ENCODE results near the gene ZNF625.
A peak's percentile ranks its signal among the peaks of the same experiment; 100 is the strongest.
"Not testable (repeated sequence)": the region's sequence is repeated elsewhere in the genome, so short reads cannot be mapped to it uniquely, and the experiment has no call there.

The ZNF625 gene

DNA sequence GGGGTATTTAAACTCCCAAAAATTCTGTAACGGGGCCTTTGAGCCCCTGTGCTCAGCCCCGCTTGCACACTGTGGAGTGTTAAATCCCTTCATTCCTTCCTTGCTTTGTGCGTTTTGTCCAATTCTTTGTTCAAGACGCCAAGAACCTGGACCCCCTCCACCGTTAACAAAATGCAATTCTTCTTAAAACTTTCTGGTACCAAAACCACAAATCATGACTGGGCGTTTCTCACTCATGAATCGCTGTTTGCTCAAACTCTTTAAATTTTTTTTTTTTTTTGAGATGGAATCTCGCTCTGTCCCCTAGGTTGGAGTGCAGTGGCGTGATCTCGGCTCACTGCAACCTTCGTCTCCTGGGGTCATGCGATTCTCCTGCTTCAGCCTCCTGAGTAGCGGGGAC is 17.3 kb downstream of the ZNF625 start:
- DNase-seq, result no peak

DNA sequence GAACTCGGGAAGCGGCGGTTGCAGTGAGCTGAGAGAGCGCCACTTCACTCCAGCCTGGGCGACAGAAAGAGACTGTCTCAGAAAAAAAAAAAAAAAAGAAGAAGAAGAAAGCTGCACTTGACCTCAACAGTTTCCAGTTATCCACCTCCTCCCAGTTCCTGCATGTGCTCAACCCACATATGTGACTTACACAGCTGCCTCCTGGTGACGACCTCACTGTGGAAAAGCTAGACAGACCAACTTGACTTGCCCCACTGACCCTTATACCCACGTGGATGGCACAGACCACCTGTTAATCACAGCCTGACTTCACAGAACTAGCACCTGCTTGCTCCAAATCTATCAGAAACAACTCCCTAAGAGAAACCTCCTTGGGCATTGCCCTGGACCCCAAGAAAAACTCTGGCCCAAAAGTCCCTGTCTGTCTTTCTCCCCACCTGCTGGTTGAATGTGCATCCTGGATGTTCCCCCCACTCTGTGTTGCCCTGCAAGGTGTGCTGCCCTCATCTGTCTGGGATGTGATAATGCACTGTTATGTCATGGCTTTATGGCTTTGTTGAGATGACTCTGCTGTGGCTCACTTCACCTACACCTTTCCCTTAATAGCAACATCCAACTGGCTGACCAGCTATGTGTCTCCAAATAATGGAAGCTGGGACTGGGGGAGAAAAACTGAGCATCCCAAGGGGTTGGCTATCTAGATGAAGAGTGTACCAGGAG is 19.2 kb downstream of the ZNF625 start:
- no peak for DNase-seq

DNA sequence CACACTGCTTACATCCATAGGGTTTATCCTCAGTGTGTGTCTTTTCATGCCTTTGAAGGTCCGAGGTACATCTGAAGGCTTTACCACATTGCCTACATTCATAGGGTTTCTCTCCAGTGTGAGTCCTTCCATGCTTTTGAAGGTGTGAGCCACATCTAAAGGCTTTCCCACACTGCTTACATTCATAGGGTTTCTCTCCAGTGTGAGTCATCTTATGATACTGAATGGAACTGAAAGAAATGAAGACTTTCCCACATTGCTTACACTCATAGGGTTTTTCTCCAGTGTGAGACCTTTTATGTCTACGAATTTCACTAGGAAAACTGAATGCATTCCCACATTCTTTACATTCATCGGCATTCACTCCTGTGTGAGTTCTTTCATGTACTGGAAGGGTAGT is 23.5 kb downstream of the ZNF625 start:
- no peak for DNase-seq

DNA sequence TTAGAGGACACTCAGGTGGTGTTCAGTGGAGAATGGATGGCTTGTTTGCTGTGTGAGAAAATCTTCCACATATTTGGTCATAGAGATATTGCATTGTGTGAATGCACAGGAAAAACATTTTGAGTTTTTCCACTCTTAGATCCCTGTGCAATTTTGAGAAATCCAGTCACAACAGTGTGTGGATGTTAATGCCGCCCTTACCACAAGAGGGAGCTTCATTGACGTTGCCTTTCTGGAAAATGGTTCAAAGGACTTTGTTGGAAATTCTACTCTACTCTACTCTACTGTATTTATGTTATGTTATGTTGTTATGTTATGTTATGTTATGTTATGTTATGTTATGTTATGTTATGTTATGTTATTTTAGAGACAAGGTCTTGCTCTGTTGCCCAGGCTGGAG is 29.8 kb downstream of the ZNF625 start:
- peak in 2 of 58 donors; percentile 0 for DNase-seq

DNA sequence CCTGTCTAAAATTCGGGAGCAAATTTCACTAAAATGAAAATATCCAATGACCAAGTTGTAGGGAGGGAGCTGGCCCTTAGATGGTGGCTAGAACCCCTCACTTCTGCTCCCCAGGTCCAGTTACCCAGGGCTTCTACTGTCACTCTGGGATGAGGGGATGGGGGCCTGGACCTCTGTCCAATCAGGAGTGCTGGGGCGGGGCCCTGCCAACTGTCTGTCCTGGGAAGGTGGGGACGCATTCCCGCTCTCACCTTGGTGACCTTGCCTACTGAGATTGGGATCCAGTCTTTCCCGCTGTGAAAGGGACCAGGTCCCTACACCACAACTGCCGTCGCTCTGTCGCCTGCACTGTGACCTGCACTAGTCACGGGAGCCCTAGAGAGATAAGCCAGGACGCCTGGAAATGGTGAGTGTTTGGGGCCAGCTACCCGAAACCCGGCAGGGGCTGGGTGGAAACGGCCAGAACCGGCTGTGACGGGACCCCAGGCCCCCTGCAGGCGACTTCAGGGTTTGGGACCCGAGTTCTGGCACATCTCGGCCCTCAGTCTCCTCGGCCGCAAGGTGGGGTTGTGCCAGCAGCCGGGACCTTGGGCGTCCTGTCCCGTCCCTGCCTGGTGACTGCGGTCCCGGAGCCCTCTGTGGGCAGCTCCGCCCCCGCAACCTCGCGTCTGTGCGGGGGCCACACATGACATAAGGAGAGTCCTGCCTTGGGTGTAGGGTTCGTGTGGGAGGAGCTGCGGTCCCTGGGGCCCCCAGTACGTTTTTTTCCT is 39.1 kb downstream of the ZNF625 start:
- no peak for DNase-seq

DNA sequence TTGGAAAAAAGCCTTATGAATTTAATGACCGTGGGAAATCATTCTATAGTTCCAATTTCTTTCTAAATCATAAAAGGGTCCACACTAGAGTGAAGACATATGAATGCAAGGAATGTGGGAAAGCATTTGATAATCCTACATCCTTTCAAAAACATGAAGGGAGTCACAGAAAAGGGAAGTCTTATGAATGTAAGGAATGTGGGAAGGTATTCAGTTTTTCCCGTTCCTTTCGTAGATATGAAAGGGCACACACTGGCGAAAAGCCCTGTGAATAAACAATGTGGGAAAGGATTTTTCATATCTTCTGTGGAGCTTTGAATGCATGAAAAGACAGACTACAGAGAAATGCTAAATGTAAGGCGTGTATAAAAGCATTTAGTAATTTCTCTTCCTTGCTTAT is 43.4 kb downstream of the ZNF625 start:
- DNase-seq, result no peak

DNA sequence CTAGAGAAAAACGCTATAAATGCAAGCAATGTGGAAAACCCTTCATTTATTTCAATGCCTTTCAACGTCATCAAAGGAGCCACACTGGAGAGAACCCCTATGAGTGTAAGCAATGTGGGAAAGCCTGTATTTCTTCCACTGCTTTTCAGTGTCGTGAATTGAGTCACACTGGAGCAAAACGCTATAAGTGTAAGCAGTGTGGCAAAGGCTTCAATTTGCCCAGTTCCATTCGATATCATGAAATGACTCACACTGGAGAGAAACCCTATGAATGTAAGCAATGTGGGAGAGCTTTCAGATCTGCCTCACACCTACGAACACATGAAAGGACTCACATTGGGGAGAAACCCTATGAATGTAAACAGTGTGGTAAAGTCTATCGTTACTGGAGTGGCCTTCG is 43.8 kb downstream of the ZNF625 start:
- no peak for DNase-seq

DNA sequence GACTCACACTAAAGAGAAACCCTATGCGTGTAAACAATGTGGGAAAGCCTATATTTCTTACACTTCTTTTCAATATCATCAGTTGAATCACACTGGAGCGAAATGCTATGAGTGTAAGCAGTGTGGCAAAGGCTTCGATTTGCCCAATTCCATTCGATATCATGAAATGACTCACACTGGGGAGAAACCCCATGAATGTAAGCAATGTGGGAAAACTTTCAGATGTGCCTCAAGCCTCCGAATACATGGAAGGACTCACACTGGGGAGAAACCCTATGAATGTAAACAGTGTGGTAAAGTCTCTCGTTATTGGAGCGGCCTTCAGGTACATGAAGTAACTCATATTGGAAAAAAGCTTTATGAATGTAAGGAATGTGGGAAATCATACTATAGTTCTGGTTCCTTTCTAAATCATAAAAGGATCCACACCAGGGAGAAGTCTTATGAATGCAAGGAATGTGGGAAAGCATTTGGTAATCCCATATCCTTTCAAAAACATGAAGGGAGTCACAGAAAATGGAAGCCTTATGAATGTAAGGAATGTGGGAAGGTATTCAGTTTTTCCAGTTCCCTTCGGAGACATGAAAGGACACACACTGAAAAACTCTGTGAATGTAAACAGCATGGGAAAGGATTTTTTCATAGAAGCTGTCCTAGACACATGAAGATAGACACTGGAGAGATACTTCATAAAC is 44.4 kb downstream of the ZNF625 start:
- DNase-seq, result no peak

DNA sequence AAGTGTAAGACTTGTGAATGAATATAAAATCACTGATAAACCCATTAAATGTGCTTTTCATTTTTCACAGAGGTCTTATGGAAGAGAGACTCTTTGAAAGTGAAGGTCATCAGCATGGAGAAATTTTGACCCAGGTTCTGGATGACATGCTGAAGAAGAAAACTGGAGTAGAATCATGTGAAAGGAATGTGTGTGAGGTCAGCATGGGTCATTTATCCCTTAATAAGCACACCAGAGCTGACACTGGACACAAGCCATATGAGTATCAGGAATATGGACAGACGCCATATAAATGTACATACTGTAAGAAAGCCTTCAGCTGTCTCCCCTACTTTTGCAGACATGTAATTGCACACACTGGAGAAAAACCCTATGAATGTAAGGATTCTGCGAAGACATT is 45.4 kb downstream of the ZNF625 start:
- DNase-seq, result no peak

DNA sequence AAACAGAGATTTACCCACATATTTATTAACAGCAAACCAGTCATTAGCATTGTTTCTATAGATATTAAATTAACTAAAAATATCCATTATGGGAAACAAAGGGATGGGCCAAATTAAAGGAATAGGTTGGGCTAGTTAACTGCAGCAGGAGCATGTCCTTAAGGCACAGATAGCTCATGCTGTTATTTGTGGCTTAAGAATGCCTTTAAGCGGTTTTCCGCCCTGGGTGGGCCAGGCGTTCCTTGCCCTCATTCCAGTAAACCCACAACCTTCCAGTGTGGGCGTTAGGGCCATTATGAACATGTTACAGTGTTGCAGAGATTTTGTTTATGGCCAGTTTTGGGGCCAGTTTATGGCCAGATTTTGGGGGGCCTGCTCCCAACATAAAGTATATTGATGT is 52.6 kb downstream of the ZNF625 start:
- DNase-seq, result not testable (repeated sequence)

DNA sequence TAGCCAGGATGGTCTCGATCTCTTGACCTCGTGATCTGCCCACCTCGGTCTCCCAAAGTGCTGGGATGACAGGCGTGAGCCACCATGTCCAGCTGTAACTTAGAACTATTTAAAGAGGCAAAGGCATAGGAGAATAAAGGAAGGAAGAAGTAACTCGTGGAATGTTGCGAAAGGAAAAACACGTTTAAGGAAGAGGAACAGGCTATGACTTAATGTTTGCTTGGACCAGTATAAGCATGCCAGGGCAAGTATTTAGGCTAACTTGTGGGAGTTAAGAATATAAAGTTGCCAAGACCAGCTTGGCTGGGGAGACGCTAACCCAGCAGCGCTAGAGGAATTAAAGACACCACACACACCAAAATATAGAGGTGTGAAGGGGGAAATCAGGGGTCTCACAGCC is 58.5 kb downstream of the ZNF625 start:
- no peak for DNase-seq

DNA sequence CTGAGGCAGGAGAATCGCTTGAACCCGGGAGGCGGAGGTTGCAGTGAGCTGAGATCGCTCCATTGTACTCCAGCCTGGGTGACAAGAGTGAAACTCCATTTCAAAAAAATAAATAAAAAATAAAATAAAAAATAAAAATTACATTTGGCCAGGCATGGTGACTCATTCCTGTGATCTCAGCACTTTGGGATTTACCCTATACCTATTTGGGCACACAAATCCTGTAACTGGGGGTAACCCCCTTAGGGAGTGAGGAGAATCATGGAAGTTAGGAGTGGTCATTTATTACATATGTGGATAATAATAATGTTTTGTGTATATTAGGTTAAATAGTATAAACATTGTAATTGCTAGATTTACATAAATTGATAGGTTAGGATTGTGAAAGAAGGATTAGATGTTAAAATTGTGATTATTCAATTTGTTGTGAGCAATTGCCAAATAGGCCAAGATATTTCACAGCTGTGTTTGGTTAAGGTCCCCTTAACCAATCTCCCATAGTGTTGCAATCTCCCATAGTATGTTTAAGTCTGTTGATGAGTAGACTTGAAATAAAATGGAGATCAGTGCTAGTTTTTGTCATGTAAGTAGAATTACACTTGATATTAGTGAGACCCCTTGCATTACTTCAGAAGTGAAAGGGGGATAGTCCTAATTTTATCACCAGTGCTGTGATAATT is 61.3 kb downstream of the ZNF625 start:
- no peak for DNase-seq
